K562 (cell line): ENCODE results near the gene TMED10. TPM values are rescaled to one million over a fixed set of nuclear protein-coding genes. Genes with fewer than 3 reads are reported as not detected.

Source experiments
- ATAC-seq: fragments of 200-7000 bp; cut with Tn5 transposase; 3 replicates; pipeline ENCODE4 v1.9.1; 2020; ENCODE audit warnings: moderate library complexity
- BruUV-seq: library from RNA; stranded (reverse); fragments of 400-500 nt; replicated peaks from 2 replicates; lab custom pipeline; 2021; lab: Mats Ljungman, UMichigan
- CTCF ChIA-PET: fragments of 300-600 bp; formaldehyde crosslinking; extraction: SDS; loops from one replicate; lab custom pipeline; 2021; ENCODE audit warnings: low intra/inter-chr PET ratio; lab: Yijun Ruan, JAX
- POLR2A ChIA-PET: fragments of 300-600, 350-650 bp; sonication (Branson Sonifier 250); formaldehyde crosslinking; extraction: SDS; loops from one replicate; lab custom pipeline; 2021; ENCODE audit warnings: antibody characterized with exemption, inconsistent platforms; lab: Yijun Ruan, JAX
- DNase-seq, 4 experiments: peaks; one replicate each; pipeline versions ENCODE4 v3.0.0 to v3.0.0-alpha.2; 2011 to 2018; ENCODE audit warnings: low spot score in 3 of 4, mixed read lengths in 3 of 4; ENCODE audit errors: extremely low read depth in 1 of 4
- FAIRE-seq: peaks from 2 replicates; lab custom pipeline; 2011; peaks lifted over from hg19 to GRCh38; lab: Jason Lieb, UNC
- H2AFZ ChIP-seq: 2 replicates; pipeline ENCODE4 v1.6.0; 2011; ENCODE audit warnings: low read depth, low read length, control low read depth, inconsistent platforms
- H3K27ac ChIP-seq: fragments of 200-600 bp; 3 replicates; pipeline ENCODE4 v1.8.0; 2011; ENCODE audit warnings: low read depth, mild to moderate bottlenecking, control low read depth, inconsistent platforms, low read length, moderate library complexity, mixed read lengths; ENCODE audit errors: extremely low read depth
- H3K27me3 ChIP-seq, 2 experiments: fragments of 300-600 bp in 1 of 2; 2 replicates in 1 of 2; 3 replicates in 1 of 2; pipeline versions ENCODE4 v1.6.0 to v1.8.0; 2011; ENCODE audit warnings: inconsistent platforms in 2 of 2, low read length in 2 of 2, mild to moderate bottlenecking in 1 of 2, mixed read lengths in 1 of 2, moderate library complexity in 1 of 2; ENCODE audit not compliant: control insufficient read depth in 2 of 2, insufficient read depth in 2 of 2
- H3K36me3 ChIP-seq: fragments of 300-600 bp; 3 replicates; pipeline ENCODE4 v1.8.0; 2011; ENCODE audit warnings: mild to moderate bottlenecking, low read length, inconsistent platforms; ENCODE audit not compliant: control insufficient read depth, insufficient read depth
- H3K4me1 ChIP-seq, 2 experiments: fragments of 200-600 bp in 1 of 2; replicated peaks in 1 of 2; 2 replicates in 1 of 2; 3 replicates in 1 of 2; pipeline versions ENCODE4 v1.5.1 to v1.8.0; 2011; ENCODE audit warnings: inconsistent platforms in 2 of 2, low read length in 2 of 2, mild to moderate bottlenecking in 1 of 2, mixed read lengths in 1 of 2, moderate library complexity in 1 of 2; ENCODE audit not compliant: control insufficient read depth in 2 of 2, insufficient read depth in 2 of 2
- H3K4me2 ChIP-seq: 2 replicates; pipeline ENCODE4 v1.6.1; 2011; ENCODE audit warnings: low read length, control low read depth, inconsistent platforms, mixed read lengths; ENCODE audit not compliant: insufficient read depth
- H3K4me3 ChIP-seq: fragments of 200-600 bp; sonication (generic), shearing (Covaris generic); 2 replicates; pipeline ENCODE4 v1.5.1; 2016; ENCODE audit warnings: control low read depth, inconsistent platforms
- H3K79me2 ChIP-seq: fragments of 200-600 bp; 3 replicates; pipeline ENCODE4 v1.8.0; 2011; ENCODE audit warnings: low read length, inconsistent platforms; ENCODE audit not compliant: control insufficient read depth, insufficient read depth
- H3K9ac ChIP-seq, 2 experiments: 2 replicates each; pipeline versions ENCODE4 v1.6.0 to v1.6.1; 2011; ENCODE audit warnings: low read depth in 2 of 2, low read length in 2 of 2, control low read depth in 1 of 2, inconsistent platforms in 1 of 2, mild to moderate bottlenecking in 1 of 2, mixed read lengths in 1 of 2; ENCODE audit not compliant: insufficient read depth in 1 of 2
- H3K9me1 ChIP-seq: one replicate; pipeline ENCODE4 v1.6.0; 2011; ENCODE audit warnings: inconsistent platforms, mild to moderate bottlenecking, low read length, moderate library complexity; ENCODE audit not compliant: control insufficient read depth, insufficient read depth
- H3K9me3 ChIP-seq: replicated peaks from 2 replicates; pipeline ENCODE4 v1.5.1; 2011; ENCODE audit warnings: low read depth, low read length, inconsistent platforms; ENCODE audit not compliant: control insufficient read depth, insufficient read depth
- H4K20me1 ChIP-seq: replicated peaks from 2 replicates; pipeline ENCODE4 v1.6.1; 2011; ENCODE audit warnings: low read length, inconsistent platforms, mixed read lengths; ENCODE audit not compliant: control insufficient read depth, insufficient read depth
- BRCA1 ChIP-seq, 2 experiments: fragments of 450-650 bp in 1 of 2; sonication (generic) in 1 of 2; formaldehyde crosslinking in 1 of 2; IDR thresholded peaks; 2 replicates each; pipeline versions ENCODE4 v1.5.0 to v1.6.1; 2017 to 2020; ENCODE audit warnings: mild to moderate bottlenecking in 1 of 2, missing genetic modification reagents in 1 of 2
- GTF2B ChIP-seq: IDR thresholded peaks from 2 replicates; pipeline ENCODE4 v1.6.1; 2011; ENCODE audit not compliant: insufficient read length; ENCODE audit errors: extremely low read depth
- HNRNPK ChIP-seq: fragments of 200-400 bp; formaldehyde crosslinking; IDR thresholded peaks from one replicate; pipeline ENCODE4 v1.6.1; 2018; ENCODE audit warnings: mild to moderate bottlenecking, low read depth, low read length; ENCODE audit not compliant: poor library complexity, severe bottlenecking
- ZKSCAN1 ChIP-seq: fragments of 150-350 bp; IDR thresholded peaks from 2 replicates; pipeline ENCODE4 v1.6.1; 2016; ENCODE audit warnings: low read depth, low read length
- ZNF239 ChIP-seq: fragments of 250-450 bp; sonication (Bioruptor Pico); IDR thresholded peaks from 2 replicates; pipeline ENCODE4 v1.4.0; 2020; ENCODE audit warnings: mild to moderate bottlenecking
- WGBS: fragments of 100-300 bp; shearing (Covaris generic); methylation state at CpG from one replicate; pipeline ENCODE4 v1.1.6; 2016; ENCODE audit warnings: low coverage, mixed read lengths; ENCODE audit not compliant: insufficient coverage; ENCODE audit errors: missing lambda C conversion rate; 5-methylcytosine and 5-hydroxymethylcytosine counted together
- in situ Hi-C: fragments of 300-500 bp; cut with MboI; formaldehyde crosslinking; loops from 4 replicates; pipeline ENCODE4 v1.15.0; 2018; ENCODE audit warnings: inconsistent platforms, mixed read lengths
- intact Hi-C: fragments of 100-400 bp; cut with micrococcal nuclease; formaldehyde crosslinking; loops from 2 replicates; pipeline ENCODE4 v1.14.2; 2022
- polyA plus RNA-seq, 8 experiments: library from polyadenylated mRNA; depleted of rRNA in 4 of 8; stranded (reverse) in 5 of 8; unstranded in 3 of 8; fragments of >200 nt; fragmentation: Nextera tagmentation in 2 of 8; fragmentation: Illumina TruSeq in 1 of 8; extraction: Ambion mirVana in 2 of 8; extraction: Trizol in 1 of 8; gene quantifications; 2 replicates each; pipeline versions ENCODE4 v1.2.1 to v1.2.3, GENCODE V29; 2011 to 2014; ENCODE audit warnings: inconsistent platforms in 1 of 8, missing spikeins in 1 of 8
- total RNA-seq, 7 experiments: library from RNA; depleted of rRNA in 6 of 7; stranded (reverse); fragments of >200 nt in 6 of 7; fragmentation: Illumina TruSeq in 2 of 7; extraction: Trizol in 2 of 7; gene quantifications; 2 replicates each; pipeline versions ENCODE4 v1.2.1 to v1.2.3, GENCODE V29; 2011 to 2021; ENCODE audit warnings: low replicate concordance in 1 of 7

Gene TMED10
- total and polyA plus RNA-seq, 9 of the 15 experiments (the other 6 are each of a cell fraction or from before 2014, with no cell fraction given), result 62.2 to 233 (median 124) TPM

- Histone ChIP-seq H2AFZ (no peak overlapping the region), H3K36me3 (peaks cover 3% of the 10 kb centered on the region; the same call in 1 of the 3 replicates), H3K27ac (no peak overlapping the region), H3K27me3 (no peaks in the 10 kb centered on the region), H3K4me2 (no peak overlapping the region), H3K79me2 (peaks cover 86% of the 10 kb centered on the region), H3K4me3 (no peak overlapping the region), H3K9me3 (no peaks in the 10 kb centered on the region), H4K20me1 (peaks cover 30% of the 10 kb centered on the region; the same call in 1 of the 2 replicates), H3K4me1 (peaks cover 5 to 14% of the 10 kb centered on the region in 2 experiments; a peak in 4 of 5 replicates), H3K9ac (no peak overlapping the region), H3K9me1 (no peaks in the 10 kb centered on the region)
- ATAC-seq, result no peak
- CTCF ChIA-PET, result no interaction called here
- peak; percentile 23 for FAIRE-seq
- DNase-seq, result no peak
- intact Hi-C loops, result no loop called here
- 53% methylated on average over 3 of the region's 3 CpGs for WGBS
- in situ Hi-C loops, result no loop called here
- no TSS peak for BruUV-seq
- POLR2A ChIA-PET, result interaction anchor here (0.6 to 1.7 kb wide), 4 partner anchors 9 to 127 kb away, joined by 3 to 4 read pairs (median 3); no protein-coding TSS in a partner anchor
- no peak for TF ChIP-seq ZNF239 (CRISPR knock-in tag)
- TF ChIP-seq GTF2B, result no peak
- no peak for TF ChIP-seq HNRNPK
- TF ChIP-seq ZKSCAN1, result peak; percentile 70; the same call in 1 of the 2 replicates
- no peak for TF ChIP-seq BRCA1 (IDR thresholded peaks at IDR 0.05)
- TF ChIP-seq BRCA1 (CRISPR knock-in tag; IDR thresholded peaks at IDR 0.05), result no peak
These were observed 7.7 kb downstream of the TMED10 start for GRCh38 chr14:75168586-75169335.
